ENCODE measurements around the gene APPBP2. TPM values are rescaled to one million over a fixed set of nuclear protein-coding genes. Genes with fewer than 3 reads are reported as not detected.
A peak's percentile ranks its signal among the peaks of the same experiment; 100 is the strongest.
"Not testable (repeated sequence)": the region's sequence is repeated elsewhere in the genome, so short reads cannot be mapped to it uniquely, and the experiment has no call there.

Gene APPBP2
- polyA plus RNA-seq (ENCODE audit: insufficient read length): 31.0 TPM

GRCh38 chr17:60525685-60526514, at the start of gene APPBP2:
Gene APPBP2, minus strand, starts transcription at chr17:60526242. Its CDS starts 311 bp downstream, at chr17:60525931.
- peak; percentile 95 for DNase-seq

- DNase-seq: no peak
Measured at GRCh38 chr17:60573236-60574051, 47.4 kb upstream of the APPBP2 start.

- DNase-seq: no peak
Measured at GRCh38 chr17:60565233-60565632, 39.2 kb upstream of the APPBP2 start.

- DNase-seq: no peak
Measured at GRCh38 chr17:60563743-60564142, 37.7 kb upstream of the APPBP2 start.

GRCh38 chr17:60562421-60562820, 36.4 kb upstream of the APPBP2 start:
- DNase-seq: no peak

- no peak for DNase-seq
Measured at GRCh38 chr17:60560860-60561257, 34.8 kb upstream of the APPBP2 start.

- no peak for DNase-seq
Measured at GRCh38 chr17:60559995-60560859, 34.2 kb upstream of the APPBP2 start.

GRCh38 chr17:60559659-60559994, 33.6 kb upstream of the APPBP2 start:
- no peak for DNase-seq

GRCh38 chr17:60557805-60558204, 31.8 kb upstream of the APPBP2 start:
- DNase-seq: no peak

GRCh38 chr17:60555786-60556185, 29.7 kb upstream of the APPBP2 start:
- DNase-seq: no peak

- no peak for DNase-seq
Measured at GRCh38 chr17:60554377-60554788, 28.3 kb upstream of the APPBP2 start.

GRCh38 chr17:60552255-60552654, 26.2 kb upstream of the APPBP2 start:
- DNase-seq: not testable (repeated sequence)

- DNase-seq: no peak
Measured at GRCh38 chr17:60548990-60549389, 22.9 kb upstream of the APPBP2 start.

GRCh38 chr17:60545465-60546191, 19.6 kb upstream of the APPBP2 start:
- no peak for DNase-seq

GRCh38 chr17:60542071-60542470, 16.0 kb upstream of the APPBP2 start:
- DNase-seq: no peak

GRCh38 chr17:60540460-60540859, 14.4 kb upstream of the APPBP2 start:
- DNase-seq: no peak

GRCh38 chr17:60539807-60540206, 13.8 kb upstream of the APPBP2 start:
- DNase-seq: no peak

GRCh38 chr17:60538726-60539125, 12.7 kb upstream of the APPBP2 start:
- DNase-seq: no peak

GRCh38 chr17:60535382-60536279, 9.6 kb upstream of the APPBP2 start:
- DNase-seq: no peak

GRCh38 chr17:60534613-60535157, 8.6 kb upstream of the APPBP2 start:
- no peak for DNase-seq

All from hindlimb muscle (tissue), 1 donor.